Measurements from ENCODE around the gene VMP1. TPM values are rescaled to one million over a fixed set of nuclear protein-coding genes. Genes with fewer than 3 reads are reported as not detected.

Gene VMP1
- total RNA-seq, 1 donor from 2014 or later: 314 TPM

DNA sequence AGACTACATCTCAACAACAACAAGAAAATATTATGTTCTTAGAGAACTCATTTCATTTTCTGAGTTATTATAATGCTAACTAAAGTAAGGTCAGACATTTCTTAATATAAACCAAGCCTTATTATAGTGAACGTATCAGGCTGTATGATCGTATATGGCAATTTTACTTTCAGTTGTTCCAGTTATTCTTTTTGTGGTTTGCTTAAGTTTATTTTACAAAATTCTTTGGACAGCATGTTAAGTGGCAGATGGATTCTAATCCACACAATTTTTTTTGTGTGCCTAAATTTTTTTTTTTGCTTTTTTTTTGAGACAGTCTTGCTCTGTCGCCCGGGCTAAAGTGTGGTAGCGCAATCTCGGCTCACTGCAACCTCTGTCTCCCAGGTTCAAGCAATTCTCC is 59.0 kb downstream of the VMP1 start:
- no peaks in the 10 kb centered on the region for H3K27me3 Mint-ChIP-seq (ENCODE audit: low read depth, unreplicated experiment)
- H3K4me3 Mint-ChIP-seq (ENCODE audit: unreplicated experiment): no peak overlapping the region
- Histone ChIP-seq H3K4me1 (ENCODE audit: insufficient read depth, low read length) (peaks cover 49% of the 10 kb centered on the region), H3K9ac (ENCODE audit: low read length) (no peak overlapping the region), H3K79me2 (ENCODE audit: insufficient read depth, low read length) (peaks cover 33% of the 10 kb centered on the region), H4K20me1 (ENCODE audit: insufficient read depth, low read length) (no peaks in the 10 kb centered on the region), H3K4me2 (ENCODE audit: low read length) (no peak overlapping the region), H2AFZ (ENCODE audit: low read depth, low read length) (no peak overlapping the region), H3K27ac (ENCODE audit: low read depth, low read length) (peak overlapping the region; percentile 43), H3K9me3 (ENCODE audit: insufficient read depth, low read depth, low read length) (no peaks in the 10 kb centered on the region), H3K27me3 (ENCODE audit: insufficient read depth, low read length) (no peaks in the 10 kb centered on the region), H3K36me3 (ENCODE audit: insufficient read depth, low read length) (peaks cover 3% of the 10 kb centered on the region), H3K4me3 (ENCODE audit: insufficient read depth, low read depth, low read length) (no peak overlapping the region)
- H3K36me3 Mint-ChIP-seq (ENCODE audit: low read depth, unreplicated experiment): peaks cover 6% of the 10 kb centered on the region
- no peak for DNase-seq (ENCODE audit: low read depth)
- FAIRE-seq: no peak
- H3K27ac Mint-ChIP-seq (ENCODE audit: unreplicated experiment): peak overlapping the region; percentile 26
- peaks cover 30% of the 10 kb centered on the region for H3K4me1 Mint-ChIP-seq (ENCODE audit: low read depth, unreplicated experiment)
- TF ChIP-seq EZH2 (IDR thresholded peaks at IDR 0.05; ENCODE audit: insufficient read depth, low read length) (no peak), CTCF (IDR thresholded peaks at IDR 0.05; ENCODE audit: insufficient read depth, low read depth, low read length) (no peak)
- no peaks in the 10 kb centered on the region for H3K9me3 Mint-ChIP-seq (ENCODE audit: unreplicated experiment)

GRCh38 chr17:59767176-59767575 is 59.7 kb downstream of the VMP1 start:
- no peak for FAIRE-seq

More at GRCh38 chr17:59767176-59767575, 59.7 kb downstream of the VMP1 start:
- Histone ChIP-seq H3K36me3 (ENCODE audit: insufficient read depth, low read length) (peaks cover 3% of the 10 kb centered on the region), H4K20me1 (ENCODE audit: insufficient read depth, low read length) (no peaks in the 10 kb centered on the region), H3K27me3 (ENCODE audit: insufficient read depth, low read length) (no peaks in the 10 kb centered on the region), H3K4me3 (ENCODE audit: insufficient read depth, low read depth, low read length) (no peak overlapping the region), H3K79me2 (ENCODE audit: insufficient read depth, low read length) (peaks cover 33% of the 10 kb centered on the region), H3K9me3 (ENCODE audit: insufficient read depth, low read depth, low read length) (no peaks in the 10 kb centered on the region), H3K4me1 (ENCODE audit: insufficient read depth, low read length) (peaks cover 42% of the 10 kb centered on the region), H2AFZ (ENCODE audit: low read depth, low read length) (no peak overlapping the region), H3K4me2 (ENCODE audit: low read length) (peak overlapping the region; percentile 10), H3K27ac (ENCODE audit: low read depth, low read length) (peak overlapping the region; percentile 43), H3K9ac (ENCODE audit: low read length) (peak overlapping the region; percentile 35)
- H3K4me3 Mint-ChIP-seq (ENCODE audit: unreplicated experiment): no peak overlapping the region
- H3K27ac Mint-ChIP-seq (ENCODE audit: unreplicated experiment): no peak overlapping the region
- H3K27me3 Mint-ChIP-seq (ENCODE audit: low read depth, unreplicated experiment): no peaks in the 10 kb centered on the region
- peaks cover 25% of the 10 kb centered on the region for H3K4me1 Mint-ChIP-seq (ENCODE audit: low read depth, unreplicated experiment)
- DNase-seq (ENCODE audit: low read depth): no peak
- no peaks in the 10 kb centered on the region for H3K9me3 Mint-ChIP-seq (ENCODE audit: unreplicated experiment)
- TF ChIP-seq EZH2 (IDR thresholded peaks at IDR 0.05; ENCODE audit: insufficient read depth, low read length) (no peak), CTCF (IDR thresholded peaks at IDR 0.05; ENCODE audit: insufficient read depth, low read depth, low read length) (no peak)
- H3K36me3 Mint-ChIP-seq (ENCODE audit: low read depth, unreplicated experiment): peaks cover 6% of the 10 kb centered on the region
